Ovary (tissue), 9 donors: ENCODE measurements around the gene OPCML. TPM values are rescaled to one million over a fixed set of nuclear protein-coding genes. Genes with fewer than 3 reads are reported as not detected.

ENCODE experiments used
- DNase-seq, 5 donors: peaks; one replicate each; pipeline ENCODE4 v3.0.0-alpha.2; 2019 to 2020
- H3K27ac ChIP-seq, 2 donors: fragments of 200-600 bp; one replicate each; pipeline versions ENCODE4 v1.5.1 to v1.8.0; 2019 to 2022
- H3K27me3 ChIP-seq: fragments of 200-600 bp; one replicate; pipeline ENCODE4 v1.8.0; 2022
- H3K36me3 ChIP-seq: fragments of 200-600 bp; sonication (generic); one replicate; pipeline ENCODE4 v1.5.1; 2019
- H3K4me1 ChIP-seq: one replicate; pipeline ENCODE4 v1.8.1; 2013; ENCODE audit warnings: mild to moderate bottlenecking, moderate library complexity; ENCODE audit not compliant: insufficient read depth
- H3K4me3 ChIP-seq: fragments of 200-600 bp; sonication (generic); one replicate; pipeline ENCODE4 v1.5.1; 2017
- H3K9me3 ChIP-seq, 2 donors: fragments of 200-600 bp in 1 of 2; sonication (generic) in 1 of 2; one replicate each; pipeline versions ENCODE4 v1.5.1 to v1.8.1; 2013 to 2019; ENCODE audit warnings: mild to moderate bottlenecking in 1 of 2, moderate library complexity in 1 of 2
- CTCF ChIP-seq, 3 donors: fragments of 450-650 bp in 2 of 3; fragments of 200-600 bp in 1 of 3; IDR thresholded peaks; one replicate each; pipeline versions ENCODE4 v1.5.1 to v1.8.0; 2016 to 2022; ENCODE audit warnings: antibody characterized with exemption in 3 of 3, mild to moderate bottlenecking in 1 of 3
- EP300 ChIP-seq: sonication (generic); formaldehyde crosslinking; IDR thresholded peaks from one replicate; pipeline ENCODE4 v1.6.1; 2017; ENCODE audit warnings: antibody characterized with exemption
- POLR2A ChIP-seq: fragments of 450-650 bp; IDR thresholded peaks from one replicate; pipeline ENCODE4 v1.6.1; 2017; ENCODE audit warnings: antibody characterized with exemption, mild to moderate bottlenecking, moderate library complexity
- WGBS, 3 donors: extraction: QIAGEN DNeasy Blood & Tissue Kit in 1 of 3; methylation state at CpG; one replicate each; pipeline versions ENCODE4 v1.1.5 to v1.1.7; 2013 to 2017; 5-methylcytosine and 5-hydroxymethylcytosine counted together
- intact Hi-C, 4 donors: fragments of 100-400 bp; cut with DNase I; formaldehyde crosslinking; loops; one replicate each; pipeline versions ENCODE4 v1.11.0 to v1.15.1; 2022 to 2023
- polyA plus RNA-seq, 2 donors: library from polyadenylated mRNA; stranded (reverse); fragments of 200-250 nt in 1 of 2; fragments of 350-450 nt in 1 of 2; fragmentation: Illumina TruSeq in 1 of 2; extraction: RNeasy Lipid Tissue Mini Kit (QIAGEN cat#74804) in 1 of 2; gene quantifications; one replicate each; pipeline ENCODE4 v1.2.3, GENCODE V29; 2013 to 2014
- total RNA-seq, 7 donors: library from RNA; depleted of rRNA in 2 of 7; stranded (reverse); fragments of >200 nt in 2 of 7; fragmentation: NEBNext Ultra II Directional in 3 of 7; extraction: Animal tissue kit (Norgen Biotek cat#: 25700) in 3 of 7; gene quantifications; one replicate each; pipeline versions ENCODE4 v1.1.0 to v1.2.4, GENCODE V29; 2016 to 2023
- donor health status: DM: no; HTN: no; CAD: no; lungs with moderate emphysema.
- donor health status: DM: no; HTN: no; CAD: no.
- donor health status: Bipolar disorder and iron deficiency.
- donor health status: DM: yes; HTN: yes; CAD: no.
- donor health status: DM: no; HTN: no; CAD: no.
- donor health status: DM: yes; HTN: yes; CAD: no.

The OPCML gene
- total and polyA plus RNA-seq, 9 donors = under 0.01 to 2.8 (median 0.32) TPM; not detected in 2

DNA sequence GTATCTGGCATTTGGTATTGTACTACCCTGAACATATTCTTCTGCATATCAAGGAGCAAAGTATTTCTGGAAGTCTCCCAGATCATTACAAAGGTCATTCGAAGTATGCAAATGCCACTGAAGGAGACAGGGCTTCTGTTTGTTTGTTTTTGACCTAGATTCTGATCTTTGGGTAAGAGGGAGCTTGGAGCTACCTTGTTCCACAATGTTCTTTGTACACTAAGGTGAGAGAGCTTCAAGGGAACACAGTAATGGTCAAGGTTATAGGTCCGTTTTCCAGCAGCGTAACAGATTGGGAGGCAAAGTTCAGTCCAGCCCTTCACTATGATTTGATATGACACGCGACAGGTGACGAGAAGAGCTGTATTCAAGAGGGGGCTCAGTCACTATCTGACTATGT lies 10.0 kb downstream of the OPCML start:
- WGBS, 3 donors = 75 to 84% (median 76%) methylated on average over 6 of the region's 6 CpGs
- TF ChIP-seq EP300 (no peak), CTCF (IDR thresholded peaks at IDR 0.05) (no peak), POLR2A (no peak)
- Histone ChIP-seq H3K27ac (no peak overlapping the region), H3K9me3 (no peaks in the 10 kb centered on the region), H3K36me3 (no peaks in the 10 kb centered on the region), H3K4me1 (no peaks in the 10 kb centered on the region), H3K4me3 (no peak overlapping the region), H3K27me3 (no peaks in the 10 kb centered on the region)
- intact Hi-C loops = no loop called here
- DNase-seq = no peak

DNA sequence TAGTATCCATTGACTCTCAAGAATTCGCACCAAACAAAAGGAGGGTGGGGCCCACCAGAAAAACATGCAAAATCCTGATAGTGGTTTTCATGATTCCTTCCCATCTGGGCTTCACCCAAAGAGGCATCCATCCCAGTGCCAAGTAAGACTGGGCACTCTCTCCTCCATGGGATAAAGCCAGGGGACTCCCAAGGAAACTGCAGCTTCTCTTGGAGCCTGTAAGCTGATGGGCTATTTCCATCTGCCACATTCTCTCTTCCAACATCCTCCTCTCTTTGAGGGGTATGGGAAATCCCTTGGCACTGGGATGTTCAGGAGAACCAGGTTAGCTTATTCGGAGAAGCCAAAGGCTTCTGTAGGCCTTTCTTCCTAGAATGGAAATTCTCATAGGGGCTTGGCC lies 10.8 kb downstream of the OPCML start:
- Histone ChIP-seq H3K4me1 (no peaks in the 10 kb centered on the region), H3K9me3 (no peaks in the 10 kb centered on the region), H3K36me3 (no peaks in the 10 kb centered on the region), H3K4me3 (no peak overlapping the region), H3K27ac (no peak overlapping the region), H3K27me3 (no peaks in the 10 kb centered on the region)
- WGBS, 3 donors = 87 to 93% (median 87%) methylated on average over 2 of the region's 2 CpGs
- DNase-seq = no peak
- intact Hi-C loops = no loop called here
- TF ChIP-seq CTCF (IDR thresholded peaks at IDR 0.05) (no peak), POLR2A (no peak), EP300 (no peak)

- intact Hi-C loops = no loop called here
- no peak overlapping the region for H3K4me3 ChIP-seq
- no peaks in the 10 kb centered on the region for H3K36me3 ChIP-seq
- TF ChIP-seq EP300 = no peak
- TF ChIP-seq CTCF (IDR thresholded peaks at IDR 0.05) = no peak
- TF ChIP-seq POLR2A = no peak
- H3K9me3 ChIP-seq = no peaks in the 10 kb centered on the region
- H3K4me1 ChIP-seq = no peaks in the 10 kb centered on the region
- H3K27me3 ChIP-seq = no peaks in the 10 kb centered on the region
- H3K27ac ChIP-seq = no peak overlapping the region
- no peak for DNase-seq
- WGBS, 3 donors = 67 to 73% (median 69%) methylated on average over 7 of the region's 7 CpGs
Measured at GRCh38 chr11:133520707-133521106, 11.6 kb downstream of the OPCML start.

GRCh38 chr11:133519560-133519959 lies 12.7 kb downstream of the OPCML start:
- intact Hi-C loops = no loop called here
- Histone ChIP-seq H3K27me3 (no peaks in the 10 kb centered on the region), H3K9me3 (no peaks in the 10 kb centered on the region), H3K36me3 (no peaks in the 10 kb centered on the region), H3K27ac (no peak overlapping the region), H3K4me3 (no peak overlapping the region), H3K4me1 (no peaks in the 10 kb centered on the region)
- WGBS, 3 donors = 38 to 62% (median 40%) methylated on average over 3 of the region's 3 CpGs
- TF ChIP-seq EP300 (no peak), POLR2A (no peak), CTCF (IDR thresholded peaks at IDR 0.05) (no peak)
- no peak for DNase-seq
